Measurements from ENCODE around the gene CCM2.

CCM2 gene

GRCh38 chr7:45082031-45082830 is 82.2 kb downstream of the CCM2 start:
- no peak for TF ChIP-seq POLR2A (IDR thresholded peaks at IDR 0.05; ENCODE audit: low read depth, low read length)
- FAIRE-seq (no peak), DNase-seq (ENCODE audit: insufficient read length, low spot score) (no peak)

GRCh38 chr7:45082831-45083331 is 82.9 kb downstream of the CCM2 start:
- FAIRE-seq = no peak
- TF ChIP-seq POLR2A (IDR thresholded peaks at IDR 0.05; ENCODE audit: low read depth, low read length) = no peak
- no peak for DNase-seq (ENCODE audit: insufficient read length, low spot score)

DNA sequence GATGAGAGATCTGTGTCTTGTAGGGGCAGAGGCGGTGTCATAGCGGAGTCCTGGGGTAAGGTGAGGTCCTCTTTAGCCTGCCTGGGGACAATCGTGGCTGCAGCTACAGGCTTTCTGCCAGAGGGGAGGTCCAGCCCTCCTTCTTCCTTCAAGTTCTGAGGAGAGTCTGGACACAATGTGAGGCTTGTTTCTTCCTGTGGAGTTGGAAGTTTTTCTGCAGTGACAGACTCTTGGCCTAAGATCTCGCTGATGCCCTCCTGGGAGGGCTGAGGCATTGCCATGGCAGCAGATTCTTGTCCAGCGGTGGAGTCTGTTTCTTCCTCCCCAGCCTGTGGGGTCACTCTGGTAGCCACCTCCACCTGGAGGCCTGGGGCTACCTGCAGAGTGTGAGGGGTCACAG is 84.3 kb downstream of the CCM2 start:
- DNase-seq (ENCODE audit: insufficient read length, low spot score) = no peak

GRCh38 chr7:45084901-45085618 is 85.1 kb downstream of the CCM2 start:
- DNase-seq (ENCODE audit: insufficient read length, low spot score) = no peak
- no peak for FAIRE-seq

More for the DNA sequence above, 84.3 kb downstream of the CCM2 start:
- FAIRE-seq = no peak
- TF ChIP-seq POLR2A (IDR thresholded peaks at IDR 0.05; ENCODE audit: low read depth, low read length) = no peak

GRCh38 chr7:45085619-45086200 is 85.7 kb downstream of the CCM2 start:
- no peak for DNase-seq (ENCODE audit: insufficient read length, low spot score)
- FAIRE-seq = no peak
- TF ChIP-seq POLR2A (IDR thresholded peaks at IDR 0.05; ENCODE audit: low read depth, low read length) = no peak

More at GRCh38 chr7:45084901-45085618, 85.1 kb downstream of the CCM2 start:
- no peak for TF ChIP-seq POLR2A (IDR thresholded peaks at IDR 0.05; ENCODE audit: low read depth, low read length)

- TF ChIP-seq POLR2A (IDR thresholded peaks at IDR 0.05; ENCODE audit: low read depth, low read length) = no peak
- FAIRE-seq = no peak
- no peak for DNase-seq (ENCODE audit: insufficient read length, low spot score)
Observed at GRCh38 chr7:45086331-45087065, 86.5 kb downstream of the CCM2 start.

GRCh38 chr7:45087301-45088145 is 87.5 kb downstream of the CCM2 start:
- no peak for DNase-seq (ENCODE audit: insufficient read length, low spot score)
- TF ChIP-seq POLR2A (IDR thresholded peaks at IDR 0.05; ENCODE audit: low read depth, low read length) = no peak
- FAIRE-seq = no peak

- no peak for FAIRE-seq
- no peak for TF ChIP-seq POLR2A (IDR thresholded peaks at IDR 0.05; ENCODE audit: low read depth, low read length)
- DNase-seq (ENCODE audit: insufficient read length, low spot score) = no peak
Observed at GRCh38 chr7:45088146-45088701, 88.2 kb downstream of the CCM2 start.

DNA sequence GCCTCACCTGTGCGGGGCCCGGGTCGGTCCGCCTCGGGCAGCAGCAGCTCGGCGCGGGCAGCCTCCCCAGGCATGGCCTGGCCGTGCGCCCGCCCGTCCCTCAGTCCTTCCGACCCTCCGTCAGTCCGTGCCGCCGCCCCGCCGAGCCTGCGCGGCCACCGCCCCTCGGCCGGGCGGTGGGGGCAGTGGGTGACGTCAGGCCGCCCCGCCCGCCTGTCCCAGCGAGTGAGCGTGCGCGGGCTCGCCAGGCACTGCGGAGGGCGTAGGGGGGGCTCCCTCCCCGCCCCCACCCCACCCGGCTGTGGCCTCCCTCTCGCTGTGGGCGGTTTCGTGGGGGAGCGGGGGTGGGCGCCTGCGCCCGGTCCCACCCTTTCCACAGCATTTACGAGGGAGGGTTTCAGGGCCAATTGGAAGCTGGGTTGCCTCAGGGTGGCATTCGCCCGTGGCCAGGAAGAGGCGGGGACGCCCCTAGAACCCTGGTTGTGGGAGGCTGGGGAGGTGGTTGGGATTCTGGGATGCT is 88.9 kb downstream of the CCM2 start, which contains the start of gene NACAD:
NACAD (minus strand) TSS at position 149 of the 520 bp plus-strand sequence; CDS start at position 74, 75 bp downstream.
- DNase-seq (ENCODE audit: insufficient read length, low spot score) = no peak
- TF ChIP-seq POLR2A (IDR thresholded peaks at IDR 0.05; ENCODE audit: low read depth, low read length) = peak; percentile 71
- FAIRE-seq = no peak

GRCh38 chr7:45089341-45089891 is 89.4 kb downstream of the CCM2 start:
- no peak for TF ChIP-seq POLR2A (IDR thresholded peaks at IDR 0.05; ENCODE audit: low read depth, low read length)
- FAIRE-seq = no peak

DNA sequence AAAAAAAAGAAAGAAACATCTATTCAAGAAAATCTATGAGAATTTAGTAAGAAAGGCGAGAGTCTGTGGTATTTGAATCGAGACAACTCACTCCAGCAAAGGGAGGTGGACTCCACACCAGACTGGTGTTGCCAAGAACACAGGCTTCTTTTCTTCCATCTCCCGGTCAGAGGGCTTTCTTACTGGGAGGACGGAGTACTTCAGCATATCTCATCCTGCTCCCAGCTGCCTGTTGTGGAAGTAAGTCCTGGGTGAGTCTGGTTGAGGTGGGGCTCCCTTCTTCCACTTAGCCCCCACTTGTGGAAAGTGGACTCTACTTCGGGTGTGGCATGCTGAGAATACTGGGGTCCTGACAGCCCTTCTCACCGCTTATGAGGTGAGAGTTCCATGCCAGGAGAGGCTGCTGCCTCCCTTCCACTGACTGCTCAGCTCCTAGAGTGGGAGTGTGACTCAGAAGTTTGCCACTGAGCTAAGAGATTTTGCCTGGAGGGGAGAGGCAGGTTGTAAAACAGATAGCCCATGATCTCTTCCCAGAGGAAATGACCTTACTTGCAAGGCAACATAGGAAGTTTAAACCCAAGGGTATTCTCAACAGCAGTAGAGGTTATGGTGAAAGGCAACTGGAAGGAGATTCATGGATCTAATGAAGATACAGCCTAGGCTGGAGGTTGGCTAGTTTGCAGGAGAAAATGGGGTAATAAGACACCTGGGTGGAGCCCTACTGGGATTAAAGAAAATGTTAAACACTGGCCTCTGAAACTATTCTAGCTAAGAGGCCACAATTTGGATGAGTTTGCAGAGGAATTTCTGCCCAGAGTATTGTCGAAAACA is 92.3 kb downstream of the CCM2 start:
- peak; percentile 82 for FAIRE-seq
- peak; percentile 98 for DNase-seq (ENCODE audit: insufficient read length, low spot score)
- TF ChIP-seq POLR2A (IDR thresholded peaks at IDR 0.05; ENCODE audit: low read depth, low read length) = no peak

More at GRCh38 chr7:45089341-45089891, 89.4 kb downstream of the CCM2 start:
- peak; percentile 94 for DNase-seq (ENCODE audit: insufficient read length, low spot score)

All from H54 (cell line).